ENCODE data around the gene ABHD4. TPM values are rescaled to one million over a fixed set of nuclear protein-coding genes. Genes with fewer than 3 reads are reported as not detected.

Gene ABHD4
- total RNA-seq (ENCODE audit: low replicate concordance): 16.3 and 18.1 TPM in 2 replicates

GRCh38 chr14:22598099-22598895 is at the start of gene ABHD4:
Gene ABHD4, plus strand, starts transcription at chr14:22598300. Its CDS starts 7 bp downstream, at chr14:22598307.

GRCh38 chr14:22589096-22589839 is 8.8 kb upstream of the ABHD4 start, which contains the start of gene DAD1:
Gene DAD1, minus strand, starts transcription at chr14:22589224. Its CDS starts 67 bp downstream, at chr14:22589157.

GRCh38 chr14:22644305-22644635 is 46.2 kb downstream of the ABHD4 start, which contains the start of gene OR6J1:
Gene OR6J1, minus strand, starts transcription at chr14:22644352. Its CDS starts 9,541 bp downstream, at chr14:22634811.

Other genes starting within 250 kb of the ABHD4 start
- 148 and 382 TPM in 2 replicates for gene DAD1, start 9.1 kb upstream of the ABHD4 start, total RNA-seq (ENCODE audit: low replicate concordance)
- gene OR6J1, start 46.1 kb downstream of the ABHD4 start, total RNA-seq (ENCODE audit: low replicate concordance): not detected in 2 replicates
- gene OXA1L, start 168.4 kb downstream of the ABHD4 start, total RNA-seq (ENCODE audit: low replicate concordance): 31.8 and 84.5 TPM in 2 replicates
- gene SLC7A7, start 217.1 kb downstream of the ABHD4 start, total RNA-seq (ENCODE audit: low replicate concordance): 1.2 and 16.2 TPM in 2 replicates
- 39.5 and 75.6 TPM in 2 replicates for gene MRPL52, start 231.6 kb downstream of the ABHD4 start, total RNA-seq (ENCODE audit: low replicate concordance)
- 361 and 371 TPM in 2 replicates for gene MMP14, start 238.3 kb downstream of the ABHD4 start, total RNA-seq (ENCODE audit: low replicate concordance)

Measured in smooth muscle cell of the coronary artery (primary cell).